Hepatocyte (in vitro differentiated cells): ENCODE data around the gene C6orf132.

Experiments
- EZH2 ChIP-seq: fragments of 200-600 bp; sonication (generic); IDR thresholded peaks from 2 replicates; pipeline ENCODE4 v1.6.1; 2016; ENCODE audit warnings: antibody characterized with exemption, mild to moderate bottlenecking, borderline replicate concordance
- EZH2phosphoT487 ChIP-seq: fragments of 200-600 bp; sonication (generic); IDR thresholded peaks from one replicate; pipeline ENCODE4 v1.6.1; 2018; ENCODE audit warnings: antibody characterized with exemption, mild to moderate bottlenecking, low read depth, moderate library complexity; ENCODE audit not compliant: unreplicated experiment, severe bottlenecking
- TF ChIP-seq, protein P1 (sequence below): fragments of 200-600 bp; sonication (generic); IDR thresholded peaks from 2 replicates; pipeline ENCODE4 v1.5.1; 2016; ENCODE audit warnings: antibody characterized with exemption, mild to moderate bottlenecking; ENCODE audit not compliant: poor library complexity

DNA sequence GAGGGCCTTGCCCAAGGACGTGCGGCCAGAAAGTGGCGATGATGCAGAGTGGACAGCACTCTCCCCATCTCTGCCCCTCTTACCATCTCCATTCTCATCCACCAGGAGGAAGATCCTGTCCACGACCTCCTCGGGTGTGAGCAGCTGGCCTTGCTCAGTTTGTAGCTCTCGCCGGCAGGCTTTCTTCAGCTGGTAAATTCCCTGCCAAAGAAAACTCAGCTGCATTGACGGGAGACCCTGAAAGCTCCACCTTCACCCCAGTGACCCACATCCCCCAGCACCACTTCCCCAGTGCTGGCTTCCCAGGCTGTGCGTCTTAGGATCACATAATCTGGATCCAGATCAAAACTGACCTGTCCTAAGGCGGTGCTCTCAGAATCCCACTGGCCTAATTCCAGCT, 43.2 kb upstream of the C6orf132 start:
- TF ChIP-seq EZH2phosphoT487, result no peak
- TF ChIP-seq, protein P1, sequence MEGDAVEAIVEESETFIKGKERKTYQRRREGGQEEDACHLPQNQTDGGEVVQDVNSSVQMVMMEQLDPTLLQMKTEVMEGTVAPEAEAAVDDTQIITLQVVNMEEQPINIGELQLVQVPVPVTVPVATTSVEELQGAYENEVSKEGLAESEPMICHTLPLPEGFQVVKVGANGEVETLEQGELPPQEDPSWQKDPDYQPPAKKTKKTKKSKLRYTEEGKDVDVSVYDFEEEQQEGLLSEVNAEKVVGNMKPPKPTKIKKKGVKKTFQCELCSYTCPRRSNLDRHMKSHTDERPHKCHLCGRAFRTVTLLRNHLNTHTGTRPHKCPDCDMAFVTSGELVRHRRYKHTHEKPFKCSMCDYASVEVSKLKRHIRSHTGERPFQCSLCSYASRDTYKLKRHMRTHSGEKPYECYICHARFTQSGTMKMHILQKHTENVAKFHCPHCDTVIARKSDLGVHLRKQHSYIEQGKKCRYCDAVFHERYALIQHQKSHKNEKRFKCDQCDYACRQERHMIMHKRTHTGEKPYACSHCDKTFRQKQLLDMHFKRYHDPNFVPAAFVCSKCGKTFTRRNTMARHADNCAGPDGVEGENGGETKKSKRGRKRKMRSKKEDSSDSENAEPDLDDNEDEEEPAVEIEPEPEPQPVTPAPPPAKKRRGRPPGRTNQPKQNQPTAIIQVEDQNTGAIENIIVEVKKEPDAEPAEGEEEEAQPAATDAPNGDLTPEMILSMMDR, result no peak
- no peak for TF ChIP-seq EZH2
